Mammary epithelial cell (primary cell): ENCODE results near the gene YJU2.

Experiments
- CTCF ChIP-seq, 2 donors: IDR thresholded peaks in 1 of 2; conservative IDR thresholded peaks in 1 of 2; 2 replicates each; pipeline ENCODE4 v1.5.1; 2011 to 2012; ENCODE audit warnings: inconsistent platforms in 2 of 2, low read length in 2 of 2, mild to moderate bottlenecking in 2 of 2, control low read depth in 1 of 2, low read depth in 1 of 2; ENCODE audit not compliant: insufficient read depth in 1 of 2; ENCODE audit errors: extremely low read depth in 1 of 2
- EZH2 ChIP-seq: IDR thresholded peaks from 2 replicates; pipeline ENCODE4 v1.6.1; 2012; ENCODE audit warnings: low read length, inconsistent platforms, borderline replicate concordance

- no peak for TF ChIP-seq CTCF (conservative IDR thresholded peaks at IDR 0.05 in 1 of 2, IDR thresholded peaks at IDR 0.05 in 1 of 2; ENCODE audit: extremely low read depth in 1 of 2, insufficient read depth in 1 of 2, low read depth in 1 of 2, low read length in 2 of 2)
- TF ChIP-seq EZH2, result no peak
These were observed 13.8 kb downstream of the YJU2 start for GRCh38 chr19:4260613-4261191.
